Suppressor macrophage (primary cell): ENCODE data around the gene CRYGS.
A peak's percentile ranks its signal among the peaks of the same experiment; 100 is the strongest.
"Not testable (repeated sequence)": the region's sequence is repeated elsewhere in the genome, so short reads cannot be mapped to it uniquely, and the experiment has no call there.

ENCODE experiments used
- DNase-seq, 4 experiments: peaks; one replicate each; pipeline ENCODE4 v3.0.0-alpha.2; 2020 to 2022

Gene CRYGS

GRCh38 chr3:186519021-186519658, 25.0 kb downstream of the CRYGS start:
- peak; percentile 43 to 77 (median 72) for DNase-seq

- DNase-seq = no peak
These were observed 27.0 kb downstream of the CRYGS start for GRCh38 chr3:186517218-186517617.

GRCh38 chr3:186516646-186517045, 27.5 kb downstream of the CRYGS start:
- DNase-seq = no peak

GRCh38 chr3:186515125-186515524, 29.1 kb downstream of the CRYGS start:
- DNase-seq = no peak

- DNase-seq = peak in 1 of 4 experiments; percentile 29
These were observed 29.7 kb downstream of the CRYGS start for GRCh38 chr3:186514296-186515002.

- no peak for DNase-seq
These were observed 30.8 kb downstream of the CRYGS start for GRCh38 chr3:186513386-186513785.

- DNase-seq = no peak
These were observed 31.4 kb downstream of the CRYGS start for GRCh38 chr3:186512570-186513302.

GRCh38 chr3:186511702-186512101, 32.5 kb downstream of the CRYGS start:
- no peak for DNase-seq

- DNase-seq = no peak
These were observed 32.9 kb downstream of the CRYGS start for GRCh38 chr3:186511245-186511644.

- no peak for DNase-seq
These were observed 33.7 kb downstream of the CRYGS start for GRCh38 chr3:186510374-186511079.

- no peak for DNase-seq
These were observed 34.8 kb downstream of the CRYGS start for GRCh38 chr3:186509423-186509822.

GRCh38 chr3:186506857-186507256, 37.3 kb downstream of the CRYGS start:
- no peak for DNase-seq

GRCh38 chr3:186506191-186506739, 37.9 kb downstream of the CRYGS start:
- no peak for DNase-seq

GRCh38 chr3:186502966-186503712, 41.0 kb downstream of the CRYGS start:
- DNase-seq = no peak

- DNase-seq = no peak
These were observed 41.8 kb downstream of the CRYGS start for GRCh38 chr3:186502138-186502948.

- peak in 1 of 4 experiments; percentile 34 for DNase-seq
These were observed 44.2 kb downstream of the CRYGS start for GRCh38 chr3:186499949-186500348.

GRCh38 chr3:186498022-186498421, 46.2 kb downstream of the CRYGS start:
- not testable (repeated sequence) for DNase-seq

GRCh38 chr3:186497608-186498007, 46.6 kb downstream of the CRYGS start:
- DNase-seq = no peak

- no peak for DNase-seq
These were observed 47.5 kb downstream of the CRYGS start for GRCh38 chr3:186496635-186497034.

- no peak for DNase-seq
These were observed 48.2 kb downstream of the CRYGS start for GRCh38 chr3:186496016-186496415.
